Skeletal muscle cell (primary cell): Measurements from ENCODE around the gene PCSK1.

Experiments
- DNase-seq: peaks from one replicate; pipeline ENCODE4 v3.0.0-alpha.2; 2010; ENCODE audit warnings: low read depth
- H3K4me3 ChIP-seq: 2 replicates; pipeline ENCODE4 v1.5.1; 2011; ENCODE audit warnings: low read depth, mild to moderate bottlenecking, control low read depth, low read length, moderate library complexity

Gene PCSK1

DNA sequence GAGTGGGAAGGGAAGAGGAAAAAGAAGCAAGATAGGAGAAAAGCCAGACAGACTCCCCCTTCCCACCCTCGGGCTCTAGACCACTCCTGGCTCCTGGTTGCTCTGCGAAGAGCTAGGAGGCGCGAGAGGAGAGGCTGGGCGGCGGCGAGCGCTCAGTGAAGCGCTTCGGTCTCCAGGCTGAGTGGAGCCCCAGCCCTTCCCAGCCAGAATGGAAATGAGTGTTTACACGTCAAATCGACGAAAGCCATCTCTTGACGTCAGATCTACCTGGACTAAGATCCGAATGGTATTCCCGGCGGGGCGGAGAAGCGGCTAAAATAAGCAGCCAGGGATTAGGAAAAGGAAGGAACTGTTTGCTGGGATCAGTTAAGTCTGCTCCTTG, at the start of gene PCSK1:
Gene PCSK1 (minus strand): TSS at position 183 of the 382 bp plus-strand sequence. CDS start 206 bp downstream, outside the sequence.
- peak within 1 kb of the TSS; percentile 40 for H3K4me3 ChIP-seq
- no peak for DNase-seq

DNA sequence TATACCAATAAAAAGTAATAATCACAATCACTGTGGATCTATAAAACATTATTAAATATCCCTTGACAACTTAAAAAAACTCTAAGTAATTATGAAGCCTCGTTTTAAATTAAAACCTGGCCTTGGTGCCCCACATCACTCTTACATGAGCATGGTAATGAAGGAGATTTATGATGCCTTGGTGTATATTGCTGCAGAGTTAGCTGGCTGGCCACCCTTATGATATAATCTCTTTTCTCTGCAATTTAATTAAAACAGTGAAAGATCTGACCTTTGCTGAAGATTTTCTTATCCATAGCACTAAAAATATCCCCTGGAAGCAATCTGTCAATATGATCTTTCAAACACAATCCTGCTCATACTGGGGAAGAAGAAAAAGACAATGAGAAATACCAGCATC, 48.8 kb upstream of the PCSK1 start:
- no peak for DNase-seq
- H3K4me3 ChIP-seq: no peak overlapping the region

DNA sequence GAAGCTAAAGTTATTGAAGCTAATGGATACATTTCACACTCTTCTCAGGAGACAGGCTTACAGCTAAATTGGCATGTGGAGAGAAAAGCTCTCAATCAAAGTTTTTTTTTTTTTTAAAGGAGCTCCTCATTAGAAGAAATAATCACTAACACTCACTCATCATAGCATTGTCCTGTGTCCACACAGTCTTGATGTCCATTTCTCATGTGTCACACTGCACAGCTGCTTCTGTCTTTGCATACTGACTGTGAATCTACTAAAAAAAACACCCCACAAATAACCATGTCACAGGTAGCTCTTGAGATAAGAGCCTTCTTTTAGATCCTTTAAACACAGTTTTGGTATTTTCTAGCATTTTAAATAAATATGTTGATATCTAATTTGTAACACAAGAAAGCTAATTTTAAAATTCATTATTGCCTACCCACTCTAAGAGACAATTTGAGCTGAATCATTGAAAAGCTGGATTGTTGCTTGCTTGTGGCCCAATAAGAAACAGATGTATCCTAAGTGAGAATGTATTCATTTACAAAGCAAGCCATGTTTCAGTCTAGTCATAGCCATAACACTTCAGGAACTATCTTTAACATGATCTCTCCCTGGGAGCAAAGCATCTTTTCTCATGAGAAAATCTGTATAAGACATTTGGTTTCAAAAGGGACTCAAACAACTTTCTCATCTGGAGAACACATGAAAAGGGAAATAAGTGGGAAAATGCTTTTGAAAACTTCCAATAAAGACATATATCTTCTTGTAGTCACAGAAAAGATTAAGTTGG, 48.1 kb upstream of the PCSK1 start:
- DNase-seq: no peak
- no peak overlapping the region for H3K4me3 ChIP-seq

DNA sequence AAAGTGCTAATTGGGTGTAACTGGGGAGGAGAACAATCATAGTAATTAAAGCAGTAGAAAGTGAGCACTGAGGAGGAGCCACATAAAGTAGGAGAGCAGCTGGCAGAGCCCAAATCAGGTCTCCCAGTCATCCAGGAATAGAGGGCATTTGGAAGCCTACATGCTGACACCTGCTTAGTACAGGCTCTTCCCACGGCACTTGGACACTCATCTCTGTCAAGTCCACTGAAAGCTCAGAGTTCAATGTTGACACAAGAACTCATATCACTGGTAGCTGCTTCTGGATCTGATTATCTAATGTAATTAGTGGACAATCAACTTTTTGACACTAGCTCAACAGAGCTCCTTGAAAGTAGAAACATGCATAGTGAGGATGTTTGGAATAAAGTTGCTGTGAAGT, 45.9 kb upstream of the PCSK1 start:
- H3K4me3 ChIP-seq: no peak overlapping the region
- no peak for DNase-seq

DNA sequence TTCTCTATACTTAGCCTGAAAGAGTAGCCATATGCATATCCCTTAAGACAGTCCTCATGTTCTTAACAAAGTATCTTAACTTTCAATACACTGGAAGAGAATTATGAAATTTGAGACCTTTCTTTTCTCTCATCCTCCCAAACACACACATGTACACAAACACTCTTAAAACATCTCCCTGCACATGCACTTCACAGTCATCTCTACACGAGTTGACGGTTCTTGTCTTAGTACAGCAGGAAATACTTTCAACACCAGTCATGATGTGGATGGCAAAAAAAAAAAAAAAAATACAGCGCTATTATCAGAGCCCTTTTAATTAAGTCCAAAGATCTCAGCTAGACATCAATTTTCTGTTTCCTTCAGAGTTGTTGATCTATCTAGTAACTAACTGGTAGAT, 43.6 kb upstream of the PCSK1 start:
- H3K4me3 ChIP-seq: no peak overlapping the region
- DNase-seq: peak; percentile 17

DNA sequence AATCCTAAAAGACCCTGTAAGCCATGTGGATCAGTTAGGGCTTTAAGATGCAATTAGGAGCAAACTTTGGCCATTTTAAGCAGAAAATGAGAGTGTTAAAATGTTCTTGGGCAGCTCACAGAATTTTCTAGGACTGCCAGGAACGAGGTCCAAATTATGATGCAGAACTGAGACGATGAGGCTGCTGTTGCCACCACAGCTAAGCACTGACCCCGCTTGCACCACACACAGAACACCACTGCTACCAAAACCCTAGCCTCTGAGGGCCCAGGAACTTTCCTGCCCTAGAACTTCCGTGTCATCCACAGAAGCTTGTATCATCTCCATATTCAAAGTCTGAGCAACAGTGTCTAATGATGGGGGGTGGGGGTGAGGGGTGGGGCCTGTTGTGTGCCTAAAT, 41.0 kb upstream of the PCSK1 start:
- H3K4me3 ChIP-seq: no peak overlapping the region
- DNase-seq: no peak

DNA sequence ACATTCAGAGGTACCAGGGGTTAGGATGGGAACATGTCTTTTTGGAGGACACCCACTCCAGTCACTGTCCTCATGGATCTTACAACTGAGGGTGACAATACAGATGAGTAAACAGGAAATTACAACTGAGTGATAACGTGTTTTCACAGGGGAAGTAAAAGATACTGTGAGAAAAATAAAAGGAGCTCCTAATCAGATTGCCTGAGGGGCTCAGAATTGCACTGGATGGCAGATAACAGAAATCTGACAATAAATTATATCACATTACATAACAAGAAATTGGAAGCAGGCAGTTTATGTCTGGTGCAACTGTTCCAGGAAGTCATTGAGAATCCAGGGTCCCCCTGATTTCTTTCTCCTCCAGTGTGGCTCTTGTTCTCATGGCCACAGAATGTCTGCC, 40.1 kb upstream of the PCSK1 start:
- H3K4me3 ChIP-seq: no peak overlapping the region
- no peak for DNase-seq

DNA sequence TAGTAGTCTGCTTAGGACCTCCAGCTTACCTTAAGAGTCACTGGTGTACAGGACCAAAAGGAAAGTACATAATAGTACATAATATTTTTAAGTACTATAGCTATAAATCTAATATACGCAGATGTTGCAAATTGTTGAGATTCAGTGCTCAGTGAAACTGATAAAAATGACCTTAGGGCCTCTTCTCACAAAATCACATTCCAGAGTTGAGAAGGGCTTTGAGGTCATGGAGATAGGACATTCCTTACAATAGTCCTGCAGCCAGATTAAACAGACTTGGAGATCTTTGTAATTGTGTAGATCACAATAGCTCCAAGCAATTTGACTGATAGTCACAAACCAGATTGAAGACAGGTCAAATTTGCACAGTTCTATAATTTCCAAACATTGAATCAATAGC, 37.7 kb upstream of the PCSK1 start:
- H3K4me3 ChIP-seq: no peak overlapping the region
- no peak for DNase-seq

DNA sequence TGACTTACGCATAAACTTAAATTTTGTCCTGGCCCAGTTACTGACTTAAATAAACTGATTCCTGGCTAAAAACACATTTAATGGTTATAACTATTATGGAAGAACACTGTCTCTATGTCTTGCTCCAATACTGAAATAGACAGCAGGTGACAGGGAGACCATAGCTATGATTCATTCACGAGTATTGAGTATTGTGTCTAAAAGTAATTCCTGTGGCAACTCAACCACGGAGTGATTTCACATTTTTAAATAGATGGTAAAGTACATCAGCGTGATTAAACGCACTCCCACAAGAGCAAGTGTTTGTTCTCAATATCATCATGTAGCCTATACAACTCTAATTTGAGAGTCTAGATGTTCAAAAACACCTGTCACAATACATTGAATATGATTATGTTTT, 35.9 kb upstream of the PCSK1 start:
- no peak for DNase-seq
- no peak overlapping the region for H3K4me3 ChIP-seq

DNA sequence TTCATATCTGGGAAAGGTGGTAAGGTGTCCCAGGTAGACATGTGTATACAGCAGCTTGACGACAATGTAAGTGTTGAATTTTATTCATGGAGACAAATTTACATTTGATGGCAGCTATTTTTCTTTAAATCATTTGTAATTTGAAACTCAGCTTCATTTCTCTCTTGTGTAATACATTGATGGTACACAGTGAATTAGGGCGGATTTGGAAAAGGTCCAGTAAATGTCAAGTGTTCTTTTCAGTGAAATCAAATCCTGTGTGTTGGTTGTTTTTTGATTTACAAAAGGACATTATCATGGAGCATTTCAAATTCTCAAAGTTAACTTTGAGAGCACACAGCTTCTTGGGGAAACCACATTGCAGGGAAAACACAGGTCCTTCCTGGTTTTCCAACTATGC, 30.0 kb upstream of the PCSK1 start:
- peak; percentile 19 for DNase-seq

DNA sequence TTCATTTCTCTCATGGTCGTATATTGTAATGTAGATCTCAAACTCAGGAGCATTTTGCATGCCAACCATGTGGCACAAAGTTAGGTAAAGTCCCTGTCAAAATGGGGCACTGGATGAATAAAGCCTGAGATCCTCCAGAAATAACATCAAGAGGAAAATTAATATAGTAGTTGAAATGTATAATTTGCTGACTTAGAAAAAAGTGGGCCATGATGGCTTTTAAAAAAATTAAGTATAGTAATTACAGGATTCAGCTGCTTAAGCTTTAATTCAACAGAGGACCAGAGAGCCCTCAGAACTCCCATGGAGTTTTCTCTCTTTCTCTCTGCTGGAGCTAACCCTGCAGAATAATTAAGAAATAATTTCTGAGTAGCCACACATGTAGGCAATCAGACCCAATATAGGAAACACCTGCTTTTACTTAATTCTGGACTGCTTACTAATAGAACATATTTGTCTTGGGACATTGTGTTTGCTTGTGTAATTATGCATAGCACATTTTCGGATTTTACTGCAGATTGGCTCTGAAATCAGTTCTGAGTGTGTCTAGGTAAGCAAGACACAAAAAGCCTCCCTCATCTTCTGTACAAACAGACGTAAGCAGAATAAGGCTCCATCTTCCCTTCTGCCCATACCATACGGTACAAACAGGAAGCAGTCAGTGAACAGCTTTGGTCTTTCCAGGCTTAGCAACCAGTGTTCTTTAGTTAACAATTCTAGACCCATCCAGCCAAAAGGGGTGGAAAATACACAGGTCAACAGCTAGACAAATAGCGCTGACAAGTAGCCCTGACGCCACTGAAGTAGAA, 26.5 kb upstream of the PCSK1 start:
- DNase-seq: no peak
- no peak overlapping the region for H3K4me3 ChIP-seq

More for the DNA sequence above, 30.0 kb upstream of the PCSK1 start:
- H3K4me3 ChIP-seq: no peak overlapping the region

DNA sequence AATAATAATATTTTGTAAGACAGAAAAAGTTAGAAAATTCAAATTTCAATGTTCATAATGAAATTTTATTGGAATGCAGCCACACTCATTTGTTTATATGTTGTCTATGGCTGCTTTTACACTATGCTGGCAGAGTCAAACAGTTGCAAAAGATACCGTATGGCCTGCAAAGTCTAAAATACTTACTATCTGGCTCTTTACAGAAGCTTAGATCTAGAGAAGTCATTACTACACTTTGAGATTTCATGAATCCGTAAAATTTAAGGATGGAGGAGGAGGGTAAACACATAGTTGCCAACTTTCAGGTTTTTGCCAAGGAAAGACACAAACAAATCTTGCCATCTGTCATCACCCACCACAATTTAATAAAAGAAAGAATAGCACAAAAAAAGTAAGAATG, 25.1 kb upstream of the PCSK1 start:
- DNase-seq: no peak
- no peak overlapping the region for H3K4me3 ChIP-seq

DNA sequence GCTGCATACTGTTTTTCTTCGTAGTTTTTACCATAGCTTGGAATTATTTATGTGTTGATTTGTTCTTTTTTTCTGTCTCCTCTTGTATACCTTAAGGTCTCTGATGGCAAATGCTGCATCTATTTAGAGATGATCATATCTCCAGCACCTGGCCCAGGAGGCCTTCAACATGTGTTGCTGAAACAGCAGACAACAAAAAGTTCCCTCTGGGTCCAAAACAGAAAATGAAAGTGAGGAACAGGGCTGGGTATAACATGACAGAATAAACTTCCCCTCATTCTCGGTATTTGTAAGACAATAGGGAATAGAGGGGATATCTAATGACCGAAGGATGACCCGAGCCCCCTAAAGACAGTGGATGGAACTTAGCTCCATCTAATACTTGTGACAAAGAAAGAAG, 22.7 kb upstream of the PCSK1 start:
- H3K4me3 ChIP-seq: no peak overlapping the region
- DNase-seq: no peak

DNA sequence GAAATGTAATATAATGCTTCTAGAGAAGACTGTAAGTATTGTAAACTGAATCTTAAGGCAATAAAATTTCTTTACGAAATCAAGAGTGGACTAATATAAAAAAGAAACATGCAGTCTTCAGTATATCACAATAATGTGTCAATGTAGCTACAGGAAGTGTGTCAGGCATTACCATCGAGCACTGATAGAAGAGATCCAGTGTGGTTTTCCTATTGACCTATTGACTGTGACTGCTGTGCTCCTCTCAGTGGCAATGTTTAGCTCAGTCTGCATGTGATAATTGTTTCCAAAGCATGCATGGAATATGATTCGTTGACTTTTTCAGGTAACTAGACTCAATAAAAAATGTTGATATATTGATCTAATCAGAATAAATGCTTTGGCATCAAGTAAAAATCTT, 20.3 kb upstream of the PCSK1 start:
- no peak for DNase-seq

DNA sequence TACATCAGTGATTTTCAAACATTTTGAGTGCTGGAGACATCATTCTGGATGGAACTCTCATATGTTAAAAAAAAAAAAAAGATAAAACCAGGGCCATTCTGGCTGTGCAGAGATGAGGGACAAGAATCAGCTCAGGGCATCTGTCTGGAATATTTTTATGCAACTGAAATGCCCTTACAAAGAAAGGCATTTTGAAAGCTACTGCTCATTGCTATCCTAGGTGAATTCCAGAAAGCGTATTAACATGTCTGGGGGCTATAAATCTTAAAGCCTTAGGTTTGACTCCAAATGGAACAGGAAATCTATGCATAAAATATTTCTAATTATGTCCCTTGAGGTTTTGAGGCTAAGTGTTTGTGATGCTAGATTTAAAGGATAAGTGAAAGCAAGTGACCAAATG, 14.9 kb upstream of the PCSK1 start:
- no peak for DNase-seq

More for the DNA sequence above, 20.3 kb upstream of the PCSK1 start:
- H3K4me3 ChIP-seq: no peak overlapping the region

DNA sequence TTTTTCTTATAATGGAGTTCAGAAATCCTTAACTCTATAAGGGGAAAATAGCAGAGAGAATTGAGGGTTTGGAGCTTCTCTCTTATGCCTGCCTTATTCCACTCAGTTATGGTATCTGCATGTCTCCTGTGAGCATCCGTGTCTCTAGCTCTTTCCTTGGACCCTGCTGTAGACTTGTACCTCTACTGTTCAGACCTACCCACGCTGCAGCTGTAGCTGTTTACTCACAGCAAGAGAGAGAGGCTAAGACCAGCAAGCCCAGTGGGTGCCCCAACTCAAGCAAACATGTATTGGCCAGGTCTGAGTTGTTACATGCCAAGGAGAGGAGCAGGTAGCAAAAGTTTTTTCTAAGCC, 7.1 kb upstream of the PCSK1 start:
- DNase-seq: no peak
- H3K4me3 ChIP-seq: no peak overlapping the region

More for the DNA sequence above, 14.9 kb upstream of the PCSK1 start:
- no peak overlapping the region for H3K4me3 ChIP-seq

DNA sequence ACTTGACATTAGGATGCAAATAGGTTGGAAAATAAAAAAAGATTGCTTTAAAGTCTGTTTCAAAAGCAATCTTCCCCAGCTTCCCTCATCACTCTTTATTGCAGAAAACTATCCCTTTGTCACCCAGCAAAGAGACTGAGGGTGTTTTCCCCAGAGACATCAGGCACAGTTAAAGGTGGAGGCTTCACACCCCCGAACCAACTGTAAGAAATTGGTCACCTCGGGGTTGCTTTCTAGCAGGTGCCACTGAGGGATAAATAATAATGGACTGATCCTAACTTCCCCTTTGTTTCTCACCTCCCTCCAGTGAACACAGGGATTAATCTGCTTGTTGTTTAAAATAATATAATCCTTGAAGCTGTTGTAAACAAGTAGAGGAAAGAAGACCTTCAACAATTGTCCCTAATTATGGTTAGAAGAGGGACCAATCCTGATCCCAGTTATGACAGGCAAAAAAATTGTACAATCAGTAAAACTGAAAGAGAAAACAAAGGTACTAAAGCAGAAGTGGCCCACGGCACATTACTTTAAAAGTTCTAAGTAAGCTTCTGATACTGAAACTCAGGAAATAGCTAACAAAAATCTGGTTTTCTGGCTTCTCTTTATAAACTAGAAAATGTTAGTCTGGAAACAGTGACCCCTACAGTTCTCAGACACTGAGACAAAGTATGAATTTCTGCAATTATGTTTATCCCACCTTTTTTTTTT, 6.6 kb upstream of the PCSK1 start:
- no peak overlapping the region for H3K4me3 ChIP-seq
- no peak for DNase-seq

DNA sequence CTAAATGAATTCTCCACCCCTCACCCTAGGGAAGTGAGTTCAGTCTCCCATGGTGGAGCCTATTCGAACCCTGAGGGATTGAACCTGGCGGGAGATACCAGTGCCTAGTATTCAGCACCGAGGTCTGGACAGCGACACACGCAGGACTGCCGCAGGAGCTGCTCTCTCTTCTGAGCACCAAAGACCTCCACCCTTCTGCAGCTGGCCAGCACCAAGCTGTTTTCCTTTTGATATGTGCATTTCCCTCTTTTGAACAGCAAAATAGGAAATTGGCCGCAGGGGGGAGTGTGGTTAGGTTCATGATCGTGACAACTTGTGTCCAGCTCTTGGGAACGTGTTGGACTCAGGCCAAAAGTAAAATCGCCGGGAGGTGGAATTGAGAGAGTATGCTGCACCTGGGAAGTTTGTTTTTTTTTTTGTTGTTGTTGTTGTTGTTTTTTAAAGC, 1.2 kb upstream of the PCSK1 start:
- H3K4me3 ChIP-seq: no peak overlapping the region
- DNase-seq: peak; percentile 47

DNA sequence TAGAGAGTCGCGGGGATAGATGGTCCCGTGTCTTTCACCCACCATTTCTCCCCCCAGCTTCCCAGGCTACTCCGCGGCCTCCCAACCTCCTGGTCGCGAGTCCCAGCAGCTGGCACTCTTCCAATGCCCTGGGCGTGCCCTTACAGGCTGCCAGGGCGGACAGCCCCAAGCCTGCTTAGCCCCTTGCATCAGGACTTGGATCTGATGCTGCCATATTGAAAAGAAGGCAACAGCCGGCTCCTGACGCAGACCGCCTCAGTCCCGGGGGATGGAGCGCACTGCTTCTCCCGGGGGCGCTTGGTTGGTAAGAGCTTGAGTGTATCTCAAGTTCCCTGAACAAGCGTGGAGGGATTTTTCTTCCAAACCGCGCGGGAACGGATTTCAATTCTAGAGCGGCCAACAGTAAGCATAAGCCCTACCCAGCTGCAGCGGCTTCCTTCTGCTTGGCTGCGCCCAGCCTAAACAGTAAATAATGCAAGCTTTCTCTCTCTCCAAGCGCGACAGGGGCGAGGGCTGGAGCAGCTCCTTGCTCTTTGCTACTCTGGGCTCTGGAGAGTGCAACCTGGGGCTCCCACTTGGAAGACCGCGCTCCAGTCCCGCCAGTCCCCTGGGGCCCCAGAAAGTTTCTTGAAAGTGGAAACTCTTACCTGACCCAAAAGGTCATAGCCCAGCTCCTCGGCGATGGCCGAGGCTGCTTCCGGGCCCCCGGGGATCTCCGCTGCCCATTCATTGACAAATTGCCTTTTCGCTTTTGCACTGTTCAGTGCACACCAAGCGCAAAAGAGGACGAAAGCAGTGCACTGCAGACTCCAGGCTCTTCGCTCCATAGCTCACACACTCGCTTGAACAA, 607 bp downstream of the PCSK1 start:
- H3K4me3 ChIP-seq: peak overlapping the region; percentile 40
- no peak for DNase-seq
